HFF-Myc (cell line): ENCODE measurements around the gene JPH4.

Source experiments
- DNase-seq: peaks from one replicate; pipeline ENCODE4 v3.0.0-alpha.2; 2011; ENCODE audit warnings: low read depth; ENCODE audit errors: extremely low read depth
- H3K4me3 ChIP-seq: replicated peaks from 2 replicates; pipeline ENCODE4 v1.5.1; 2011; ENCODE audit warnings: low read depth, mild to moderate bottlenecking, control low read depth, low read length
- TF ChIP-seq, protein P1 (sequence below): IDR thresholded peaks from 2 replicates; pipeline ENCODE4 v1.5.1; 2012; ENCODE audit warnings: mild to moderate bottlenecking, low read depth, low read length, control low read depth; ENCODE audit errors: missing control alignments

The JPH4 gene

DNA sequence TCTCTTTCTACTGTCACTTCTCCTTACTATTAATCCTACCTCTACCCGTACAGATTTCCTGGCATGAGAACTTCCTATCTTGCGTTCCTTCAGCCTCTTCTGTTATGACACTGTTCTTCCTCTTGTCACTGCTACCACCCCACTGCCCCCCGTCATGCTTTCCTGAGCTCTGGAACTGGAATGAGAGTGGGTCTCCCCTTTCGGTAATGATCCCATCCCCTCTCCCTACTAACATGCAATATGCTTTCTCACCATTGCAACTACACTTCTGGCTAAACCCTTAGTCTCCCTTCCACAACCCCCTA is 6.1 kb downstream of the JPH4 start:
- TF ChIP-seq, protein P1, sequence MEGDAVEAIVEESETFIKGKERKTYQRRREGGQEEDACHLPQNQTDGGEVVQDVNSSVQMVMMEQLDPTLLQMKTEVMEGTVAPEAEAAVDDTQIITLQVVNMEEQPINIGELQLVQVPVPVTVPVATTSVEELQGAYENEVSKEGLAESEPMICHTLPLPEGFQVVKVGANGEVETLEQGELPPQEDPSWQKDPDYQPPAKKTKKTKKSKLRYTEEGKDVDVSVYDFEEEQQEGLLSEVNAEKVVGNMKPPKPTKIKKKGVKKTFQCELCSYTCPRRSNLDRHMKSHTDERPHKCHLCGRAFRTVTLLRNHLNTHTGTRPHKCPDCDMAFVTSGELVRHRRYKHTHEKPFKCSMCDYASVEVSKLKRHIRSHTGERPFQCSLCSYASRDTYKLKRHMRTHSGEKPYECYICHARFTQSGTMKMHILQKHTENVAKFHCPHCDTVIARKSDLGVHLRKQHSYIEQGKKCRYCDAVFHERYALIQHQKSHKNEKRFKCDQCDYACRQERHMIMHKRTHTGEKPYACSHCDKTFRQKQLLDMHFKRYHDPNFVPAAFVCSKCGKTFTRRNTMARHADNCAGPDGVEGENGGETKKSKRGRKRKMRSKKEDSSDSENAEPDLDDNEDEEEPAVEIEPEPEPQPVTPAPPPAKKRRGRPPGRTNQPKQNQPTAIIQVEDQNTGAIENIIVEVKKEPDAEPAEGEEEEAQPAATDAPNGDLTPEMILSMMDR = no peak
- no peak for DNase-seq
- no peak overlapping the region for H3K4me3 ChIP-seq

DNA sequence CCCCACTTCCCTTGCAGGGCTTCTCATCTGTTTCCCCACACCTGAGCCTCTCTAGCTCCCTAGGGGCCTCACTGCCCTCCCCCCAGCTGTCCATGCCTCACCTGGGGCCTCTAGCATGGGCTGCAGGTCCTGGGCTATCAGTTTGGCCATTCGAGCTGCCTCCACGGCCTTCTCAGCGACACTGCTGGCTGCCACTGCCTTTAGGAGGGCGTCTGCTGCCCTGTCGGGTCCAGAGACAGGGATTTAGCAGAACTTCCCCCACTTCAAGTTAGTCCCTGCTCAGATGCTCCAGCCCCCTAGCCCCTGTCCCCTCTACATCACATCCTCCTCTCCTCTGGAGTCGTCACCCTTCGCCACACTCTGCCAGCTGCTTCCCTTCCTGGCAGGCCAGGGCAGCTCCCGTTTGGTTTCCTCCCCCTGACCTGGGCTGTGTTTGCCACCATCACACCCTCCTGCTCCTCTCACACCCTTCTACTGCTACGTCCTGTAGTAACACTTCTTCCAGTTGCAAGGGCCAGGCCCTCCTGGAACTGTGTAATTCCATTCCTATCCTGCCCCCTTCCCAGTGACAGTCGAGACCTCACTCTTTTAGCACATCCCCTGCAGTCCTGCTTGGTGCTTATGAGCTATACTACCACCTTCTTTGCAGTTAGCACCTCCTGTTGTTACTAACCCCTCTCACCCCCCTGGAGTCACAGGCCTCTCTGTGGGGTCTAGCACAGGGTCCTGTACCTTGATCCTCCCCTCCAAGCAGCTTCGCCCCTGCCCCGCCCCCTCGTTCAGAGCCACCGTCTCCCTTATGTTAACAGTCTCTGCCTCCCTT is 6.7 kb downstream of the JPH4 start:
- H3K4me3 ChIP-seq = no peak overlapping the region
- no peak for DNase-seq
- TF ChIP-seq, protein P1 = no peak

DNA sequence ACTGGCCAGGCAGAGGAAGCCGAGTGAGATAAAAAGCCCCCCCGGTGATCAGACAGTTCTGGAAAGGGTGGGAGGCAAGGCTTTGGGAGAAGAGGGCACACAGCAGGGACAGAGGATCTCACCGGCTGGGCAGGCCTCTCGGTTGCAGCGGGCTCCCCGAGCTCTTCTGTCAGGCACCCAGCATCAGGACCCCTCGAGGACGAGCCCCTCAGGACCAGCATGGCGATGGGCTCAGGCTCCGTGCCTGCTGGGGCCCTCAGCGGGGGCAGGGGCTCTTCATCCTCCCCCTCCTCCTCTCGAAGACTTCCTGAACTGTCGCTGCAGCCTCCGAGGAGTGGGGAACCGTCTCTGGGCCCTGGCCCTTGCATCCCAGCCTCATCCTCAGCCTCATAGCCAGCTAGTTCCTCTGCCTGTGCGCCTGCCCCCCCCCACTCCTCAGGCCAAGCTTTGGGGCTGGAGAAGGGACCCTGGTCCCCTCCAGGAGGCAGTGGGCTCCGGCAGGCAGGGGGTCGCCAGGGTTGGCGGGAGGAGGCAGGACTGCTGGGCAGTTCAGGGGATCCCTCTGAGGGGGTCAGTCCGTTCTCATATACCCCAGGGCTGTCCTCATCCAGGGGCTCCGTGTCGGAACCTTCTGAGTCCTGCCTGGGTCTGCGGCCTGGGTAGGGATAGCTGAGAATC is 7.6 kb downstream of the JPH4 start:
- TF ChIP-seq, protein P1 = no peak
- no peak overlapping the region for H3K4me3 ChIP-seq
- DNase-seq = no peak

DNA sequence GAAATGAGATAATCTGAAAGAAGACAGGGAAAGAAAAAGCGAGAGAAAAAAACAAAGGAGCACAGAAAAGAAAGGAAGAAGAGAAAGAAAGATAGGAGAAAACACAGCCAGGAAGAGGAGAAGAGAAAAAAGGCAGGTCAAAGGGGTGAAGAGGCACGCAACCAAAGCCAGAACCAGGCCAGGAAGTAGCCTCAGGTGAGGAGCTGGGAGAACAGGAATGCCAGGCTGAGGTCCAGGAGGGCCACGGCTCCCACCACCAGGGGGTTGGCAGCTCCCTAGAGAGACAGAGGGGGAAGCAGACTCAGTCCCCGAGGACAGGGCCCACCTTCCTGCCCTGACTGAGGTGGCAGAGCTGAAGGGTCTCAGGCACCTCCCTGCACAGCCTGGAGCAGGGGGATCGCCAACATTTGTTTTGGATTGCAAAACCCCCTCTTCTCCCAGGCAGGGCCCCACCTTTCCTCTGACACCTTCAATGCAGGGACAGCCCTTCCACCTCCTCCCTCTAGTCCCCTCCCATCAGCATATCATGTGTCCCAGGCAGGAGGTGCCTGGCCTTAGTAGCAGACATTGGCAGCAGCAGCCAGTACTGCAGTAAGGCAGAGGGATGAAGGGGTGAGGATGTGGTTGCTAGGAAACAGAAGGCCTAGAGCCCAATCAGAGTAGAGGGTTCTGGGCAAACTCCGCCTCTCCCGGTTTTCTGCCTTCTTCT is 9.0 kb downstream of the JPH4 start:
- TF ChIP-seq, protein P1 = no peak
- no peak for DNase-seq
- H3K4me3 ChIP-seq = no peak overlapping the region

DNA sequence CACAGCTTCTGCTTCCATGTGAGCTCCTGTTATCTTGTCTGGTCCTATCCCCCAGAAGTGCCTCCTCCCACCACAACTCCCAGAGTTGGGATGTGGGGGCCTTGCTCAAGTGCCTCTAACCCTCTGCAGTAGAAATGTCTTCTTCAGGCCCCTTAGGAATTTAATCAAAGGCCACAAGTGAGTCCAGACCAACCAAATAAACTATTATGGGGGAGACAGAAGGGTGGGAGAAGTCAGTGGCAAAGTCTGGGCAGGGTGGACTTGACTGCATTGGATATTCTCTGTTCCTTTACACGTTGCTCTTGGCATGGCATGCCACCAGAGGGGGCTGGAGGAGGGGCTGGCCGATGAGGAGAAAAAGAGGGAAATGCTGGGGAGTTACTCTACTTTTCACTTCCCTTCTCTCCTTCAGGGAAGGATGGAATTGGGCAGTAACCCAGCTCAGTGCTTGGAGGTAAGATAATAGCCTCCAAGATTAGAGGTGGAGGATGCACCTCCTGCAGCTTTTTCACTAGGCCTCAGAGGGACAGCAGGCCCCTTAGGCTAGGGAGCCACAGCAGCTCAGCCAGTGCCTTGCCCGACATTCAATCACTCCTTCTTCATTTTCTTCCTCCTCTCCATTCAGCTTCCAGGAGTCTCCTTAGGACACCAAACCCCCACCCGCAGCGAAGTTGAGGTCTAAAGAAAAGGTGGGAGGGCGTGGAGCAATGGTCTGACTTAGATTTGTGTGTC is 9.8 kb downstream of the JPH4 start:
- DNase-seq = no peak

More for the DNA sequence above, 9.8 kb downstream of the JPH4 start:
- no peak overlapping the region for H3K4me3 ChIP-seq
- TF ChIP-seq, protein P1 = peak; percentile 51
